GM21717 (cell line): ENCODE results near the gene OSMR.

Source experiments
- ATAC-seq: cut with Tn5 transposase; IDR thresholded peaks from one replicate; pipeline ENCODE4 v1.9.1; 2021; ENCODE audit warnings: mild to moderate bottlenecking, moderate library complexity; ENCODE audit not compliant: unreplicated experiment

Gene OSMR

DNA sequence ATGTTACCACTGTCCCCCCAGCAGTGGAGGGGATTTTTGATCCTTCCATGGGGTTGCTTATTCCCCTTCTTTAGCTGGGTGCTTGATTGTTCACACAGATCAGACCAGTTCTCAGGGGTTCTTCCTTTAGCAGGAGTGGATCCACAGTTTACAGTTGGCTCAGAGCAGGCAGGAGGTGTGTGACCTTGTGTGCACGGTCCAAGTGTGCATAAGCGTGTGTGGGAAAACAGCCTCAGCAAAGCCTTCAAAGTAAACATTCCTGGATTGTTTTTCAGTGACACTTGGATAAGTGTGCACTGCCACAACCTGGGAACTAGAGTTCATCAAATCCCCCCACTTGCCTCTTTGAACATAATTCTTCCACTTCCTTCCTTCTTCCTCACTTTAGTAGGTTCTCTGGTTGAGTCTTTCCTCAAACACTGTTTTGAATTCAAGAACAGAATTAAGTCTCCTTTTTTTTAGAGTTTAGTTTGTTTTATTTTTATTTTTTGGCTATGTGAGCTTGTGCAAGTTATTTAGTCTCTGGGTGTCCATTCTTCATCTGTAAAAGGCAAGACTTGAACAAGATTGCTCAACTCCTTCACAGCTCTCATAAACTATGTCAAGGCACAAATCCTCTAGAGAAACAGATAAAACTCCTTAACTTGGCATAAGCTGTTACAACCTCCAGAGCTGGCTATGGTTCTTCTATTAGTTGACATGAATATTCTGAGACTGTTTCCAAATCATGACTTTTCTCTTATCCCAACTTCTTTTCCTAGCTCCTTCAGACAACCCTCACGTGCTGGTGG is 78.0 kb downstream of the OSMR start:
- no peak for ATAC-seq

GRCh38 chr5:38925154-38925925 is 79.5 kb downstream of the OSMR start:
- no peak for ATAC-seq

DNA sequence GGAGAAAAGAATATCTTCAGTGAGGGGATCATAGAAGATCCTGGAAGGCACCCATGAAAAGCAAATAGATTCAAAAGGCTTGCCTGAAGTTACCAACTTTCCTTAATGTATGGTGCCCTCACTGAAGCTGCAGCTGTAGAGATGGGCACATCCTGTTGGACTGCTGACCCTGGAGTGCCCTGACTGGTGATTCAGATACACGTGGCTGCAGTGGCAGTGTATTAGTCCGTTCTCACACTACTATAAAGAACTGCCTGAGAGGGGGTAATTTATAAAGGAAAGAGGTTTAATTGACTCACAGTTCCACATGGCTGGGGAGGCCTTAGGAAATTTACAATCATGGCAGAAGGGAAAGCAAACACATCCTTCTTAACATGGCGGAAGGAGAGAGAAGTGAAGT is 80.3 kb downstream of the OSMR start:
- no peak for ATAC-seq

DNA sequence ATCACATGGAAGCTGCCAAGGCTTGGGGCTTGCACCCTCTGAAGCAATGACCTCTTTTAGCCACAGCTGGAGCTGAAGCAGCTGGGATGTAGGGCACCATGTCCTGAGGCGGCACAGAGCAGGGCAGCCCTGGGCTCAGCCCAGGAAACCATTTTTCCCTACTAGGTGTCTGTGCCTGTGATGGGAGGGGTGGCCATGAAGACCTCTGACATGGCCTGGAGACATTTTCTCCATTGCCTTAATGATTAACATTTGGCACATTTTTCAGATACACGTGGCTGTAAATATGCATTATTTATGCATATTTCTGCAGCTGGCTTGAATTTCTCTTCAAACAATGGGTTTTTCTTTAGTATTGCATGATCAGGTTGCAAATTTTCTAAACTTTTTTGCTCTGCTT is 81.7 kb downstream of the OSMR start:
- ATAC-seq: no peak

DNA sequence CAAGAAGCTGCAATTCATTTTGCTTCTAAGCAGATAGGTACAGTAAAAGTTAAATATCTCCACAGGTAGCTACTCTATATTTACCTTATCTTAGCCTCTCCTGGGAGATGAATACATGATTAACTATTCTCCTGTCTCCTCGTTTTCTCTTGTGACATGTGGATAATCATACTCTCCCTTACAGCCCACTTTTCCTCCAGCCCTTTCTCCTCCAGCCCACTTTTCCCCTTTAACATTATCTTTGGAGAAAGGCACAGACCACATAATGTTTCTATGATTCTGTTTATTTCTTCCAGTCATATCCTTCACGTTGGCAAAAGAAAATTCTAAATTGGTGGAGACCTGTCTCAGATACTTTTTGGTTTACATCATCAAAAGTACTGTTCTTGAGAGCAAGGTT is 84.0 kb downstream of the OSMR start:
- ATAC-seq: no peak

GRCh38 chr5:38931731-38932130 is 85.9 kb downstream of the OSMR start:
- no peak for ATAC-seq

- ATAC-seq: no peak
Observed at GRCh38 chr5:38932854-38933408, 87.1 kb downstream of the OSMR start.

- ATAC-seq: no peak
Observed at GRCh38 chr5:38935437-38935836, 89.6 kb downstream of the OSMR start.

DNA sequence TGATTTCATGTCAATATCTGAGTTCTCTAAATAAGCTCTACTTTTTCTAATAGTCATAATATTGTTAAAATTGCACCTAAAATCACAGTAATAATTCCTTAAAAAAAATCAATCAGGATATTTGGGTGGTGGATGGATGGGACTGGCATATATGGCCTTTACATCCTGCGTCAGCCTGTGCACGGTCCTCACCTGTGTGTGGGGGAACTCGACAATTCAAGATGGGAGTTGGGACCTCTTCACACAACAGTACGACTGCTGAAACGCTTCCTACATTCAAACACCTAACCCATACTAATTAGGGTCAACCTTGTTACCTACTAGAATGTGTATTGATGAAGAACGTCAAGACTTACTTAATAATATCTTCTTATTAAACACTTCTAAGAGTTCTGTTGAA is 90.5 kb downstream of the OSMR start:
- no peak for ATAC-seq

- ATAC-seq: no peak
Observed at GRCh38 chr5:38938424-38938823, 92.6 kb downstream of the OSMR start.

DNA sequence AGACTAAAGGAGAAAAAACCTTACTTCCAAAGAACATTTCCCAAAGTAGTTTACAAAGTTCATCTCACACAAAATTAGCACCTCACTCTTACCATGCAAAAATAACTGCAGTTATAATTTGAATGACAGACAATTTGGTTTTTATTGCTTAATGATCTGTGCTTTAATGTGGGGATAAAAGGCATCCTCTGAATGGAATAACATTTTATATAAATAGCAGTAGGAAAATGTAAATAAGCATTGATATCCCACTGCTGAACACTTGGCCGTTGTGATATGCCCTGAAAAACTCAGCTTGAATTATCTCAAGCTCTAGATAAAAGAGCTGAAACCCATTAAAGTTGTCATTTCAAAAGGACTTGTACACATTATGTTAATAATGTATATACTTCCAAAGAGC is 93.2 kb downstream of the OSMR start:
- no peak for ATAC-seq

DNA sequence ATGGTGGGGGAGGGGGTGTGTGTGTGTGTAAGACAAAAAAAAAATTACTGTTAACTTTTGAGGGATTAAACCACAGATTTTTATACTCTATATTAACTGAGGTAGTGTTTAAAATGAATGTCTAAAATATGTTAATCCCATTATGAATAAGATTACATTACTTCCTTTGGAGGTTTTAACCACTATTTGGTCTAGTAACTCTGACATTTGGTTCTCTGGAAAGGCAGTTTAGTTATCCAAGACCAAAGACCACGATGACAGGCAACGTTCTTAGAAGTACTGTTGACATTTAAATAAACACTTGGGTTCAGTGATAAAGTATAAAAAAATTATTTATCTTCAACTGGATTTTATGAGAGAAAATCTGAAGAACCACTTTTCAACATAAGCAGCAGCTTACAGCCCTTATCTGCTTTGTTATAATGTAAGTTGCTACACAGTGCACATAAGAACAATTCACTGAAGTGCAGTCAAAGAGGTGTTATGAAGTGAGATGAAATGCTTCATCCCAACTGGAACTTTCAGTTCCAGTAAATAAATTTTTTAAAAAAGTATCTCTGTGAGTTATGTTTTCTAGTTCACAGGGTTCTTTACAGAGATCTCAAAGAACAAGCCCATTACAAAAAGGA is 94.5 kb downstream of the OSMR start:
- ATAC-seq: no peak

DNA sequence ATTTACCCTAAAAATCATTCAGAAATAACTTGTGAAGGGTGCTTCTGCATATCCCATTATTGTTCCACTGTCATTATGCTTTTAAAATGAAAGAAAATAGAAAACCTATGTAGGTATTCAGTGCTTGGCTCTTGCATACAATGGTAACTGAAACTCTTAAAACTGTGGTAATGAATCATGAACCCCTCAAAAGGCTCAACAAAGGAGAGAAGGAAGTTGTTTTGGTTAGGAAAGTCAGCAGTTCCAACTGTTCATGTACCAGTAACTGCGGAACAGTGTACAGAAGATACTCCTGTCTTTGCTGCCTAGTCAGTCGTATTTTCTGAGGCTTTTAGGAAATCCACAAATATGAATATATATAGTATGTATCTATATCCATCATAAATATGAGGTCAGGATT is 96.1 kb downstream of the OSMR start:
- ATAC-seq: no peak

DNA sequence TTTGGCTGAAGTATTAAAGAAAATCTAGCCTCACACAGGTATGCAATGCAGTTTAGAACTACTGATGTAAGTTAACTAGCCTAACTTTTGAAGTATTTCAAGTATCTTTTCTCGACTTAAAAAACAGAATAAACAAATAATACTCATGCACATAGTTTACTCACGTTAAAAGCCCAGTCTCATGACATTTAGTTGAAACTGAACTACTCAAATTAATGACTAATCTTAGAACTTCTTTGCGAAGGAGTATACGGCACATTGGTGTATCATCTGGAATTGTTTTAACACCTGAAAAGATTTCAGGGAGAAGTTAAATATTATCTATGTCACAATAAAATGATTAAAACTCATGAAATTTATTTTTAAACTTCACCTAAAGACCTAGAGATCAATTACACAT is 98.5 kb downstream of the OSMR start:
- ATAC-seq: no peak

DNA sequence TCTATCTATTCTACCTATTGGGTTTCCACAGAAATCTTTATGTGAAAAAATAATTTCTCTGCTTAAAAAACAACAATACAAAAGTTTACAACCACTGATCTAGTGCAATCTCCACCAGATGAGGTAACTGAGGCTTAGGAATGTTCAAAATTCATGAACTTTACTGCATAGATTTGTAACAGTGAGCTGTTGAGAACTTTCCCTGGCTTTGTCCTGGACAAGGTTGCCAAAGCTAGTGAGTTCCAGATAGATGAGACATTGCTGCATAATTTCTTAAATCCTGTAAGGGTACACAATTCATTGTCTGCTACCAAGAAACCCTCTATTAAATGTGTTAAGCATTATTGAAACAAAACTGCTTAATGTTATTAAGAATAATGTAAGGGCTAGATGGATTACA is 102.7 kb downstream of the OSMR start:
- no peak for ATAC-seq

DNA sequence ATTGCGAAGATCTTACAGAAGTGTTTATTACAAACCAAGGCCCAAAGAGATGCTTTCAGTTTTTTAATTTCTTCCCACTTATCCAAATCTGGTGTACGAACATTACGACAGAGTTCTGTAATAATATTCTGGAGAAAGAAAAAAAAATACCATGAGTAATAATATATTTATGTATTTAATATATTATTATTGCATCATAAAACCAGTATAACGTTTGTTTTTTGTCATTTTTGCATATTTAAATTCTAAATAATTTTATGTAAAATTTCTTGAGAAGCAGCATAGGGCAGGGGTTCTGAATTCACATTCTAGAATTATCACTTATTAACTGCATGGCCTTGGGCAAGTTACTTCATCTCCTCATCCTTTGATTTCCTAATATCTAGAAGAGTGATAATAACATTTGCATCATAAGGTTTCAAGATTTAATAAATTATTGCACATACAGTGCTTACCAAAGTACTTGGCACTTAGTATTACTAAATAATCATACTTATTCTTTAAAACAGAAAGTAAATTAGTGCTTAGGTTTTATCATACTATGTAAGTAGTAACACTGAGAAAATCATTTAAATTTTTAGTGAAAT is 107.7 kb downstream of the OSMR start:
- ATAC-seq: no peak

GRCh38 chr5:38961691-38962090 is 115.9 kb downstream of the OSMR start:
- ATAC-seq: no peak

- ATAC-seq: no peak
Observed at GRCh38 chr5:38968665-38969064, 122.9 kb downstream of the OSMR start.

GRCh38 chr5:38978036-38978435 is 132.2 kb downstream of the OSMR start:
- no peak for ATAC-seq

DNA sequence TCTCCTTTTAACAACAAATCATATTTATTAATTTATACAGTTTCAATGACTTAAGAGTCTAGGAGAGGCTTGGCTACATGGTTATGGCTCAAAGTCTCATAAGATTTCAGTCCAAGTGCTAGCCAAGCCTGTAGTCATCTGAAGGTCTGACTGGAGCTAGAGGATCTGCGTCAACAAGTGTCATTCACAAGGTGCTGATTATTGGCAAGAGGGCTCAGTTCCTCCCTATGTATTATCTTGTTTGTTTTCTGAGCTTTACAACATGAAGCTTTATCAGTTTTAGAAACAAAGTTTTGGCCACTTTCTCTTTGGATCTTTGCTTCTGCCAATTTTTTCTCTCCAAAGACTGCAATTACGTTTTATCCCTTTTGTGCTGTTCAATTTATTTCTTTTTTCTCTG is 133.7 kb downstream of the OSMR start:
- no peak for ATAC-seq
